Measurements from ENCODE around the gene KRTAP5-3.

Gene KRTAP5-3

DNA sequence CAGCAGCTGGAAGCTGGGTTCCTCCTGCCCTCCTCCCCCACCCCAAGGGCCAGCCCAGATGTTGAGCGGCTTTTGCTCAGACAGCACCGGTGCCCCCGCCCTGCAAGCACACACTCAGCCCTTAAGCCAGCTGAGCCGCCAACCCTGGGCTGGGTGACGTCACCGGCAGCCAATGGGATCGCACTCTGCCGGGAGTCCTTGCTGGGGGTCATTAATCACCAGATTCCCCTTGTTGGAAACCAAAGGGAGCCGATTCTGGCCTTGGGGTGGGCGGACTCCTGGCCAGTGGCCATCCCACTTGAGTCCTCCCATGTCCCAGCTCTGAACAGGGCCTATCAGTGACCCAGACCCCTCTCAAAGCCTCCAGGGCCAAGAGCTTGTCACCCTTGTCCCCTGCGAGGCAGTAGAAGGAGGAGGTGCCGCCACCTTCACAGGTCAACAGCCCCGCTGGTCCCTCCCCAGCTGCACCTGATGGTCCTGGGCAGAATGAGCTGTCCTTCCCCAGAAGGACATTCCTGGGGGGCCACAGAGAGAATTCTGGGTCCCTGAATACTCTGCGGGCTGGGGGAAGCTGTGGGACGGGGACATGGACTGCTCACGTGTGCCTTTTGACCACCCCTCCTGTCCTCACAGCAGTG is 43.6 kb downstream of the KRTAP5-3 start:
- DNase-seq (ENCODE audit: low spot score), result peak; percentile 84

GRCh38 chr11:1563697-1564534 is 44.3 kb downstream of the KRTAP5-3 start:
- DNase-seq (ENCODE audit: low spot score), result no peak

DNA sequence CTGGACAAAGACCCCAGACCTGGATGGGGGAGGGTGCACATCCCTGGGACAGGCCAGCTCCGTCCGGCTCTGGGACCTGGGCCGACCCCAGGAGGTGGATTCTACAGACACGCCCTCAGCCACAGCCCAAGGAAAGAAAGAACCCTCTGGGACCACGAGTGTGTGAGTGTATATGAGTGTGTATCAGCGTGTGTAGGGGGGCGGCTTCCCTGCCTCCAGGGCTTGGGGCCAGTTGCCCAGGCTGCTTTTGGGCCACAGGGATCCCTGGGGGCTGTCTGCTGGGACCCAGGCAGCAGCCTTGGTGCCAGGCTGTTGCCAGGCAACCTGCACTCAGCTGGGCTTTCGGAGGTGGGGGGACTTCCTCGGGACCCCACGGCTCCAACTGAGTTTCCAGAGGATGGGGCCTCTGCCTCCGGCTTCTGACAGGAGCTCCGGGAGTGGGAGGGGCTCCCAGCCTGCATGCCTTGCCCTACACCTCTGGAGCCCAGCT is 45.1 kb downstream of the KRTAP5-3 start:
- no peak for DNase-seq (ENCODE audit: low spot score)

- DNase-seq (ENCODE audit: low spot score), result no peak
Measured at GRCh38 chr11:1562469-1563148, 45.7 kb downstream of the KRTAP5-3 start.

- no peak for DNase-seq (ENCODE audit: low spot score)
Measured at GRCh38 chr11:1561955-1562354, 46.3 kb downstream of the KRTAP5-3 start.

- no peak for DNase-seq (ENCODE audit: low spot score)
Measured at GRCh38 chr11:1561266-1561665, 47.0 kb downstream of the KRTAP5-3 start.

- no peak for DNase-seq (ENCODE audit: low spot score)
Measured at GRCh38 chr11:1560649-1561251, 47.5 kb downstream of the KRTAP5-3 start.

DNA sequence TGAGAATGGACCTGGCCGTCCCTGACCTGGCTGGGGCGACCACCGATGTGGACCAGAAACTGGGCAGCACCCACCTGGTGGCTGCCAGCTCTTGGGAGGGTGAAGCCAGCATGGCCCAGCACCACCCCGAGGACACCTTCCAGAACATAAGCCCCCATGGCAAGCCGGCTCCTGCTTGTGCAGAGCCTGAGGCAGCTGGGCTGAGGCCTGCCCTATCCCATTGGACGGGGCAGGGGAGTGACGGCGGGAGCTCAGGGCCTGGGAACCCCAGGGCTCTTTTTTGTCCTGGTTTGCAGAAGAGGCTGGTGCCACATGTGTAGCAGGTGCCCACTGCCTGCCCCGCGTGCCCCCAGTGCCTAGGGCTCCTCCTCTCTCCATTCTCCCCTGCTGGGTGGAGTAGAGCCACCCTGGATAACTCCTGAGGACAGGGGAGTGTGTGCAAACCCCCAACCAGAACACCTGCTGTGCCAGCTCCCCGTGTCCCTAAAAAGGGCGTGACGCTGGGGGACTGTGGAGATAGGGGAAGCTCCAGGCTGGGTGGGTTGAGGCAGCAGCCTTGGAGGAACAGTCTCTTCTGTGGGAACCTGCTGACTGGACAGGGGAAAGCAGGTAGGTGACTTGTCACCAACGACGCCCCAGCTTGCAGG is 48.1 kb downstream of the KRTAP5-3 start:
- no peak for DNase-seq (ENCODE audit: low spot score)

DNA sequence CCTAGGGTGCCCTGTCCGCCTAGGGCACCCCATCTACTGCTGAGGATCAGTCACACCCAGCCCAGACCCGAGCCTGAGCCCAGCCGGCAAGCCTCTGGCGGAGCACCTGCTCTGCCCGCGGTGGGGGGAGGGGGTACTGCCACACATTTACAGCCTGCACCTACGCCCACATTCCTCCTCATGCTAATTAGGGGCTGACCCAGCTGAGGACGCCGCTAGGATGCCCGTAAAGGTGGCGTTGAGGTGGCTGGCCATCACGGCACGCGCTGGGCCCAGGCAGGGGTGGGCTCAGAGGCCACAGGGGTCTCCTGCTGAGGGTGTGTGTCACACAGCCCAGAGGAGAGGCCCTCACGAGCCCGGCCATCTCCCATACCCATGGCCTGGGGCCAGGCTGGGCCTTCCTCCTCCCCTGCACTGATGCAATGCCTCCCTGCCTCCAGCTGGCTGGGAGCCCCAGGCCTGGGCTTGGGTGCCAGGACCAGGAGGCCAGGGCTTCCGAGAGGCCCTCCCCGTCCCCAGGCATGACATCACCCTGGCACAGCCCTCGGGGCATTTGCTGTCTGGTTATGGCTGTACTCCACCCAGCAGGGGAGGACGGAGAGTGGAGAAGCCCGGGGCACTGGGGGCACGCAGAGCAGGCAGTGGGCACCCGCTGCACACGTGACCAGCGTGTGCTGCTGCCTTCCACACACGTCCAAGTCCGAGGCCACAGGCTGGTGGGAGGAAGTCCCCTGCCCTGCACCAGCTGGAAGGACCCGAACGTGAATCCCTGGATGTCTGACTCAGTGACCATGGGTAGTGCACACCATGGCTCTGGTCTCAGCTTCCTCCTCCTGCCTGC is 48.9 kb downstream of the KRTAP5-3 start:
- peak; percentile 87 for DNase-seq (ENCODE audit: low spot score)

DNA sequence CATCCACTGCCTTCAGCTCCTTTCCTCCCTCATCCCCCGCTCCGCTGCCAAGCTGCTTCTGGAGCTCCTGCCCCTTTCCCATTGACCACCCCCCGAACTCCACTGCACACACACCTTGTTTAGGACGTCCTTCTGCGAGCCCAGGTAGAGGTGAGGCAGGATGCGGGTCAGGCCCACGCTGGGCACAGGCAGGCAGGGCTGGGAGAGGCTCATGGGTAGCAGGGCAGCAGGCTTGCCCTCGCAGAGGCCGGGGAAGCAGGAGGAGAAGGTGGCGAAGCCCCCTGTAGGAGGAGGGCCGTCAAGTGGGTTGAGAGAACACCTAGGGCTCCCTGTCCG is 49.5 kb downstream of the KRTAP5-3 start:
- no peak for DNase-seq (ENCODE audit: low spot score)

- peak; percentile 96 for DNase-seq (ENCODE audit: low spot score)
Measured at GRCh38 chr11:1557904-1558774, 50.1 kb downstream of the KRTAP5-3 start.
